Measurements from ENCODE around the gene AHNAK2. TPM values are rescaled to one million over a fixed set of nuclear protein-coding genes. Genes with fewer than 3 reads are reported as not detected.

The AHNAK2 gene
- total RNA-seq, 1 experiment from 2014 or later = 30.8 TPM

DNA sequence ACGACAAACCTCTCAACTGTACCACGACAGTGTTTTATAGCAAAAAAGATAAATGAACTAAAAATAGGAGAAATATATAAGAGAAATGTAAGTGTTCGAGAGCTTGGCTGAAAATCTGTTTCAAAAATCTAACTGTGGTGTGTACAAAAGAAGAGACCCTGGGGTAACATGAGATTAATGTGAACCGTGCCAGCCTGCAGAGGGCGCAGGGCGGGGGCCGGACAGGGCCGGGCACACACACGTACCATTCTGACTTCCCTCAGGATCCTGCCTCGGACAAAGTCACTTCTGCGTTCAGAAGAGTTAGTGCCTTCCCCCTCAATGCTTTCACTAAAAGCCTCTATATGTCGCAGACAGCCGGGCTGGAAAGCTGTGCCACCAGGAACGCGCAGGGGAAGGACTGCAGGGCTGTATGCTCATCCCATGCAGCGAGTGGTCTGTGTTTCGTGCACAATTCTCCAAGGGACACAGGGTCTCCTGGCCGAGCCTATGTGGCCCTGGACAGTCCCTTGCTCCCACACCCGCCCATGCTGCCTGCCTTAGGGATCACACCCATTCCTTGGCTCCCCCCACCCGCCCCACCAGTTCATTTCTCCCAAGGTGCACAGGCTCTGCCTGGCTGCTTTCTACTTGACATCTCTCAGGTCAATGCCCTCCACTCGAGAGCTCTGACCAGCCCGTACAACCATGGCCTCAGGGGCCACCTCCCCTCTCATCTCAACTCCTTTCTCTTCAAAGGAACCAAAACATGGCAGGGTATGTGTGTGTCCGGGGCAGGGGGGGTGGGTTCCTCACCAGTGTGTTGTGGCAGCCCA, 34.2 kb upstream of the AHNAK2 start:
- no peaks in the 10 kb centered on the region for H3K27me3 ChIP-seq (ENCODE audit: insufficient read depth, low read depth)
- CTCF ChIA-PET = no interaction called here
- H3K4me3 ChIP-seq = no peak overlapping the region
- intact Hi-C loops (cut with micrococcal nuclease; ENCODE audit: unreplicated experiment) = no loop called here
- H3K9me2 ChIP-seq (ENCODE audit: insufficient read depth) = no peaks in the 10 kb centered on the region
- peaks cover 91% of the 10 kb centered on the region for H3K79me2 ChIP-seq (ENCODE audit: low read depth)
- H3K9me3 ChIP-seq (ENCODE audit: insufficient read depth, low read depth) = no peaks in the 10 kb centered on the region
- no peak overlapping the region for H3K4me2 ChIP-seq
- BruUV-seq (replicated peaks) = no TSS peak
- no peak for DNase-seq
- no peak overlapping the region for H2AFZ ChIP-seq
- H3K4me1 ChIP-seq (replicated peaks; ENCODE audit: insufficient read depth) = peaks cover 16% of the 10 kb centered on the region
- no peak for TF ChIP-seq EZH2 (IDR thresholded peaks at IDR 0.05; ENCODE audit: low read depth)
- TF ChIP-seq, protein P1, sequence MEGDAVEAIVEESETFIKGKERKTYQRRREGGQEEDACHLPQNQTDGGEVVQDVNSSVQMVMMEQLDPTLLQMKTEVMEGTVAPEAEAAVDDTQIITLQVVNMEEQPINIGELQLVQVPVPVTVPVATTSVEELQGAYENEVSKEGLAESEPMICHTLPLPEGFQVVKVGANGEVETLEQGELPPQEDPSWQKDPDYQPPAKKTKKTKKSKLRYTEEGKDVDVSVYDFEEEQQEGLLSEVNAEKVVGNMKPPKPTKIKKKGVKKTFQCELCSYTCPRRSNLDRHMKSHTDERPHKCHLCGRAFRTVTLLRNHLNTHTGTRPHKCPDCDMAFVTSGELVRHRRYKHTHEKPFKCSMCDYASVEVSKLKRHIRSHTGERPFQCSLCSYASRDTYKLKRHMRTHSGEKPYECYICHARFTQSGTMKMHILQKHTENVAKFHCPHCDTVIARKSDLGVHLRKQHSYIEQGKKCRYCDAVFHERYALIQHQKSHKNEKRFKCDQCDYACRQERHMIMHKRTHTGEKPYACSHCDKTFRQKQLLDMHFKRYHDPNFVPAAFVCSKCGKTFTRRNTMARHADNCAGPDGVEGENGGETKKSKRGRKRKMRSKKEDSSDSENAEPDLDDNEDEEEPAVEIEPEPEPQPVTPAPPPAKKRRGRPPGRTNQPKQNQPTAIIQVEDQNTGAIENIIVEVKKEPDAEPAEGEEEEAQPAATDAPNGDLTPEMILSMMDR (conservative IDR thresholded peaks at IDR 0.05) = no peak
- H3F3A ChIP-seq (ENCODE audit: insufficient read depth, low read depth) = peaks cover 21% of the 10 kb centered on the region
- peaks cover 69% of the 10 kb centered on the region for H4K20me1 ChIP-seq (ENCODE audit: insufficient read depth)
- no peak overlapping the region for H3K27ac ChIP-seq
- POLR2A ChIA-PET (ENCODE audit: unreplicated experiment) = no interaction called here
- peaks cover 14% of the 10 kb centered on the region for H3K36me3 ChIP-seq (ENCODE audit: low read depth)

DNA sequence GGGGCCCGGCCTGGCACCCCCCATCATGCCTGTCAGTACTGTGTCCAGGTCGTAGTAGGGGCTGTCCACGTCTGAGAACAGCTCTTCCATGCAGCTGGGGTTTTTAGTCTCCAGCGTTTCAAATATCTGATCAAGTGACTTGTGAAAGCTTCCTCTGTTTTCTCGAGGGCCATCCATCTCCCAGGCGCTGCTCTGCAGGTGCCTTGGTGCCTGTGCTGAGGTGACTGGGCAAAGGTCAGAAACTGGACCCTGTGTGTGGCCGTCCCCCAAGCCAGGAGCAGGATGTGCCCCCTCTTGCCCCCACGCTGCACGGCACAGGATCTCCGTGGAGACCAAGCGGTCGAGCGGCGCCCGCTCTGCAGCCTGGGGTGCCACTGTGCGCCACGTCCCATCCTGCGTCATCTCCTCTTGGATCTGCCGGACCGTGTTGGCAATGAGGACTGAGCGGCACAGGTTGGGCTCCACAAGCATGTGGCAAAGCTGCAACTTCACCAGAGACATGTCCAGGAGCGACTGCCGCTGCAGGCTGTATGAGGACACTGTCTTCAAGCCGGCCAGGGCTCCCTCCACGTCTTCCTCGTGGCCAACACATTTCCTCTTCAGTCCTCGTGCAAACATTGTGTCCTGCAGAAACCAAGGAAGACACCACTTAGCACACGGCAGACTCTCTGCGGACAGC, 33.3 kb upstream of the AHNAK2 start:
- Histone ChIP-seq H3K9me3 (ENCODE audit: insufficient read depth, low read depth) (no peaks in the 10 kb centered on the region), H3K4me3 (no peak overlapping the region), H3K36me3 (ENCODE audit: low read depth) (peaks cover 13% of the 10 kb centered on the region), H3K9me2 (ENCODE audit: insufficient read depth) (no peaks in the 10 kb centered on the region), H3K27ac (no peak overlapping the region), H3K4me1 (replicated peaks; ENCODE audit: insufficient read depth) (peaks cover 7% of the 10 kb centered on the region), H4K20me1 (ENCODE audit: insufficient read depth) (peaks cover 60% of the 10 kb centered on the region), H3K79me2 (ENCODE audit: low read depth) (peaks cover 88% of the 10 kb centered on the region), H2AFZ (no peak overlapping the region), H3F3A (ENCODE audit: insufficient read depth, low read depth) (peaks cover 18% of the 10 kb centered on the region; the same call in 1 of the 2 replicates), H3K4me2 (no peak overlapping the region), H3K27me3 (ENCODE audit: insufficient read depth, low read depth) (no peaks in the 10 kb centered on the region)
- no peak for DNase-seq
- BruUV-seq (replicated peaks) = no TSS peak
- no peak for TF ChIP-seq EZH2 (IDR thresholded peaks at IDR 0.05; ENCODE audit: low read depth)
- TF ChIP-seq, protein P1 (conservative IDR thresholded peaks at IDR 0.05) = no peak
- ChIA-PET CTCF (no interaction called here), POLR2A (ENCODE audit: unreplicated experiment) (no interaction called here)
- intact Hi-C loops (cut with micrococcal nuclease; ENCODE audit: unreplicated experiment) = no loop called here

DNA sequence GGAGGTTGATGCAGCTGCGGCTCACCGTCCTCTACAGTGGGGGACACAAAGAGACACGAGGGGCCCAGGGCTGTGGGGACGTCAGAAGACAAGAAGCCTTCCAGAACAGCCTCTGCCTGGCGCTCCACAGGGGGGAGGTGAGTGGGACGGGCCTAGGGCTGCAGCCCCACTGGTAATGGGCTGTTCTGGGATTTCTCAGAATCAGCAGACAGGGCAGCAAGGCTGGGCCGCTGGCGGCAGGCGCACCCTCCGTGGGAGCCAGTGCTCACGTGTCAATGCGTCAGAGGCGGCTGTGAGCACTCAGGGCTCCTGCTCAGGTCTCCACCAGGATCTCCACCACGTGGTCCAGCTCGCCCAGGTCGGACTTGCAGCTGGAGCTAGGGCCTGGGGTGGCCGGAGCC, 32.7 kb upstream of the AHNAK2 start:
- H3K27ac ChIP-seq = no peak overlapping the region
- no peak overlapping the region for H3K4me3 ChIP-seq
- TF ChIP-seq EZH2 (IDR thresholded peaks at IDR 0.05; ENCODE audit: low read depth) = no peak
- TF ChIP-seq, protein P1 (conservative IDR thresholded peaks at IDR 0.05) = no peak
- H2AFZ ChIP-seq = no peak overlapping the region
- H3K9me3 ChIP-seq (ENCODE audit: insufficient read depth, low read depth) = no peaks in the 10 kb centered on the region
- ChIA-PET CTCF (no interaction called here), POLR2A (ENCODE audit: unreplicated experiment) (no interaction called here)
- peaks cover 15% of the 10 kb centered on the region; the same call in 1 of the 2 replicates for H3F3A ChIP-seq (ENCODE audit: insufficient read depth, low read depth)
- H3K4me1 ChIP-seq (replicated peaks; ENCODE audit: insufficient read depth) = 0 out of 2 replicates have a peak, but pooled peaks cover 1% of the 10 kb centered on the region
- intact Hi-C loops (cut with micrococcal nuclease; ENCODE audit: unreplicated experiment) = no loop called here
- no TSS peak for BruUV-seq (replicated peaks)
- H3K4me2 ChIP-seq = no peak overlapping the region
- peaks cover 9% of the 10 kb centered on the region for H3K36me3 ChIP-seq (ENCODE audit: low read depth)
- H3K79me2 ChIP-seq (ENCODE audit: low read depth) = peaks cover 83% of the 10 kb centered on the region
- H3K27me3 ChIP-seq (ENCODE audit: insufficient read depth, low read depth) = no peaks in the 10 kb centered on the region
- peaks cover 56% of the 10 kb centered on the region for H4K20me1 ChIP-seq (ENCODE audit: insufficient read depth)
- DNase-seq = no peak
- H3K9me2 ChIP-seq (ENCODE audit: insufficient read depth) = no peaks in the 10 kb centered on the region
